HepG2 (cell line): ENCODE data around the gene CARS2. TPM values are rescaled to one million over a fixed set of nuclear protein-coding genes. Genes with fewer than 3 reads are reported as not detected.

ENCODE experiments used
- ATAC-seq: fragments of 200-7000 bp; cut with Tn5 transposase; 3 replicates; pipeline ENCODE4 v1.9.1; 2020; ENCODE audit warnings: mild to moderate bottlenecking, moderate library complexity
- BruUV-seq: library from RNA; stranded (reverse); fragments of 400-500 nt; replicated peaks from 2 replicates; lab custom pipeline; 2021; lab: Mats Ljungman, UMichigan
- CTCF ChIA-PET: fragments of 300-600 bp; formaldehyde crosslinking; extraction: SDS; loops from one replicate; lab custom pipeline; 2021; ENCODE audit warnings: low total read pairs, inconsistent platforms, low intra/inter-chr PET ratio; lab: Yijun Ruan, JAX
- POLR2A ChIA-PET: fragments of 350-600 bp; sonication (Branson Sonifier 250); formaldehyde crosslinking; loops from one replicate; lab custom pipeline; 2020; ENCODE audit warnings: antibody characterized with exemption, inconsistent platforms; lab: Yijun Ruan, JAX
- DNase-seq: peaks from one replicate; pipeline ENCODE4 v3.0.0-alpha.2; 2015; ENCODE audit warnings: low spot score
- FAIRE-seq: peaks from 3 replicates; lab custom pipeline; 2011; peaks lifted over from hg19 to GRCh38; lab: Jason Lieb, UNC
- H2AFZ ChIP-seq: one replicate; pipeline ENCODE4 v1.6.1; 2011; ENCODE audit warnings: low read length, inconsistent platforms
- H3K27ac ChIP-seq: fragments of 300-600 bp; 3 replicates; pipeline ENCODE4 v1.8.0; 2011; ENCODE audit warnings: mixed run types, mild to moderate bottlenecking, mixed read lengths, low read length, inconsistent platforms; ENCODE audit not compliant: insufficient read depth; ENCODE audit errors: extremely low read length
- H3K27me3 ChIP-seq, 2 experiments: fragments of 200-600 bp in 1 of 2; 2 replicates in 1 of 2; 3 replicates in 1 of 2; pipeline versions ENCODE4 v1.6.0 to v1.8.0; 2011; ENCODE audit warnings: low read length in 2 of 2, mild to moderate bottlenecking in 2 of 2, moderate library complexity in 2 of 2, inconsistent platforms in 1 of 2; ENCODE audit not compliant: insufficient read depth in 2 of 2, control insufficient read depth in 1 of 2
- H3K36me3 ChIP-seq, 2 experiments: fragments of 200-600 bp in 1 of 2; replicated peaks in 1 of 2; 2 replicates in 1 of 2; 3 replicates in 1 of 2; pipeline versions ENCODE4 v1.5.1 to v1.8.0; 2011; ENCODE audit warnings: low read length in 2 of 2, inconsistent platforms in 1 of 2; ENCODE audit not compliant: insufficient read depth in 2 of 2, control insufficient read depth in 1 of 2
- H3K4me1 ChIP-seq: 2 replicates; pipeline ENCODE4 v1.5.1; 2012; ENCODE audit warnings: low read length, inconsistent platforms; ENCODE audit not compliant: insufficient read depth
- H3K4me2 ChIP-seq: 2 replicates; pipeline ENCODE4 v1.6.0; 2011; ENCODE audit warnings: low read depth, low read length, inconsistent platforms
- H3K4me3 ChIP-seq, 3 experiments: fragments of 200-600 bp in 1 of 3; sonication (generic), shearing (Covaris generic) in 1 of 3; replicated peaks in 1 of 3; 2 replicates each; pipeline ENCODE4 v1.5.1; 2011 to 2016; ENCODE audit warnings: low read length in 3 of 3, inconsistent platforms in 2 of 3, low read depth in 2 of 3, mild to moderate bottlenecking in 2 of 3, control low read depth in 1 of 3, mixed read lengths in 1 of 3; ENCODE audit not compliant: insufficient read depth in 1 of 3
- H3K79me2 ChIP-seq: one replicate; pipeline ENCODE4 v1.6.1; 2011; ENCODE audit warnings: low read length, inconsistent platforms; ENCODE audit not compliant: insufficient read depth
- H3K9ac ChIP-seq: 2 replicates; pipeline ENCODE4 v1.6.0; 2011; ENCODE audit warnings: mild to moderate bottlenecking, low read depth, low read length, inconsistent platforms; ENCODE audit not compliant: insufficient read depth
- H3K9me3 ChIP-seq: 2 replicates; pipeline ENCODE4 v1.5.1; 2012; ENCODE audit warnings: mild to moderate bottlenecking, low read length
- H4K20me1 ChIP-seq: 2 replicates; pipeline ENCODE4 v1.6.0; 2011; ENCODE audit warnings: inconsistent platforms, mild to moderate bottlenecking, low read length, moderate library complexity; ENCODE audit not compliant: insufficient read depth
- DMAP1 ChIP-seq: IDR thresholded peaks from 2 replicates; pipeline ENCODE4 v1.6.1; 2016
- MAFK ChIP-seq, 2 experiments: IDR thresholded peaks in 1 of 2; conservative IDR thresholded peaks in 1 of 2; 2 replicates each; pipeline ENCODE4 v1.6.1; 2011; ENCODE audit warnings: improper control_type of control experiment in 2 of 2, low read length in 2 of 2
- MTA1 ChIP-seq: sonication (generic); formaldehyde crosslinking; IDR thresholded peaks from 2 replicates; pipeline ENCODE4 v1.4.0; 2020; ENCODE audit warnings: missing genetic modification reagents, mild to moderate bottlenecking, borderline replicate concordance
- PHF20 ChIP-seq: sonication (generic); formaldehyde crosslinking; IDR thresholded peaks from 2 replicates; pipeline ENCODE4 v1.5.0; 2020; ENCODE audit warnings: mild to moderate bottlenecking, missing genetic modification reagents
- RAD21 ChIP-seq: fragments of 450-650 bp; formaldehyde crosslinking; IDR thresholded peaks from 2 replicates; pipeline ENCODE4 v1.5.0; 2020; ENCODE audit warnings: mild to moderate bottlenecking
- SMC3 ChIP-seq: IDR thresholded peaks from 2 replicates; pipeline ENCODE4 v1.6.1; 2011; ENCODE audit warnings: low read length, improper control_type of control experiment
- STAG1 ChIP-seq: sonication (generic); formaldehyde crosslinking; IDR thresholded peaks from 2 replicates; pipeline ENCODE4 v1.4.0; 2020; ENCODE audit warnings: missing genetic modification reagents
- XRCC5 ChIP-seq: fragments of 200-400 bp; formaldehyde crosslinking; optimal IDR thresholded peaks from 2 replicates; pipeline ENCODE3; 2017; ENCODE audit warnings: mild to moderate bottlenecking, low read length
- ZFP90 ChIP-seq: sonication (generic); formaldehyde crosslinking; IDR thresholded peaks from 2 replicates; pipeline ENCODE4 v1.8.0; 2022; ENCODE audit warnings: missing genetic modification reagents, mild to moderate bottlenecking, inconsistent platforms, borderline replicate concordance
- ZNF121 ChIP-seq: sonication (generic); formaldehyde crosslinking; IDR thresholded peaks from 2 replicates; pipeline ENCODE4 v1.5.0; 2020; ENCODE audit warnings: mild to moderate bottlenecking, missing genetic modification reagents
- ZNF569 ChIP-seq: sonication (generic); formaldehyde crosslinking; IDR thresholded peaks from 2 replicates; pipeline ENCODE4 v1.5.0; 2020; ENCODE audit warnings: mild to moderate bottlenecking, missing genetic modification reagents, moderate library complexity, borderline replicate concordance
- ZNF782 ChIP-seq: sonication (generic); formaldehyde crosslinking; IDR thresholded peaks from 2 replicates; pipeline ENCODE4 v1.4.0; 2020; ENCODE audit warnings: missing genetic modification reagents, mild to moderate bottlenecking, borderline replicate concordance
- WGBS: methylation state at CpG from one replicate; pipeline ENCODE4 v1.1.6; 2017; ENCODE audit warnings: low lambda C conversion rate; 5-methylcytosine and 5-hydroxymethylcytosine counted together
- in situ Hi-C: cut with HindIII; loops from 2 replicates; pipeline ENCODE4 v1.10.0; 2017; ENCODE audit warnings: low pct_unique_long_range_greater_than_20kb; ENCODE audit not compliant: extremely low pct_ligation_motif_present
- intact Hi-C: fragments of 100-400 bp; cut with micrococcal nuclease; formaldehyde crosslinking; loops from one replicate; pipeline ENCODE4 v1.10.0; 2022; ENCODE audit not compliant: unreplicated experiment
- polyA plus RNA-seq, 8 experiments: library from polyadenylated mRNA; depleted of rRNA in 3 of 8; stranded (reverse) in 7 of 8; unstranded in 1 of 8; fragments of >200 nt; fragmentation: Illumina TruSeq in 4 of 8; extraction: Trizol in 4 of 8; gene quantifications; 2 replicates each; pipeline versions ENCODE4 v1.2.1 to v1.2.3, GENCODE V29; 2011 to 2016; ENCODE audit warnings: low read depth in 4 of 8, missing spikeins in 1 of 8, mixed read lengths in 1 of 8; ENCODE audit not compliant: insufficient read depth in 1 of 8
- total RNA-seq, 5 experiments: library from RNA; depleted of rRNA; stranded (reverse); fragments of >200 nt; fragmentation: Illumina TruSeq; extraction: Trizol; gene quantifications; 2 replicates each; pipeline ENCODE4 v1.2.3, GENCODE V29; 2016; ENCODE audit warnings: low read depth in 1 of 5
- TF ChIP-seq, protein P1 (sequence below): sonication (generic); formaldehyde crosslinking; IDR thresholded peaks from 2 replicates; pipeline ENCODE4 v1.5.0; 2020; ENCODE audit warnings: mild to moderate bottlenecking, missing genetic modification reagents, moderate library complexity
- TF ChIP-seq, protein P2 (sequence below): IDR thresholded peaks from 2 replicates; pipeline ENCODE4 v1.6.1; 2016; ENCODE audit warnings: missing compliant biosample characterization, missing genetic modification reagents, borderline replicate concordance
- TF ChIP-seq, protein P3 (sequence below): IDR thresholded peaks from 2 replicates; pipeline ENCODE4 v1.6.1; 2018; ENCODE audit warnings: missing genetic modification reagents
- TF ChIP-seq, protein P4 (sequence below): sonication (generic); formaldehyde crosslinking; IDR thresholded peaks from 2 replicates; pipeline ENCODE4 v1.5.0; 2020; ENCODE audit warnings: mild to moderate bottlenecking, missing genetic modification reagents

Gene CARS2
- total and polyA plus RNA-seq, 2 of the 13 experiments (the other 11 are each of a cell fraction or from before 2014, with no cell fraction given), result 41.1 to 59.3 TPM

DNA sequence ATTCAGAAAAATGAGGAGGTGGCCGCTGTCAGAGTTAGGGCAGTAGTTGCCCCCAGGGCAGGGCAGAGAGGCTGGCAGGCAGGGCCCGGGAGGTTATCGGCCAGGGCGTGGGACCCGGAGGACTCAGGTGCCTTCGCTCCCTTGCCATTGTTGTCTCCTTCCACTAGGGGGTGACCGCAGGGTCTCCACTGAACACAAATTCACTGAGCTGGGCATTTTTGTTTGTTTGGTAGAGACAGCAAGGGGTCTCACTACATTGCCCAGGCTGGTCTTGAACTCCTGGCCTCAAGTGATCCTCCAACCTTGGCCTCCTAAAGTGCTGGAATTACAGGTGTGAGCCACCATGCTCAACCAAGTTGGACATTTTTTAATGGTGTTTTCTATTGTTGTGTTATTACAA is 25.1 kb downstream of the CARS2 start:
- ChIA-PET POLR2A (interaction anchor here (1.5 kb wide), 1 partner anchor 34 kb away, joined by 6 read pairs; no protein-coding TSS in a partner anchor), CTCF (interaction anchor here (1.5 kb wide), 1 partner anchor 139 kb away, joined by 4 read pairs; no protein-coding TSS in a partner anchor)
- no TSS peak for BruUV-seq
- TF ChIP-seq XRCC5 (peak; percentile 38), DMAP1 (no peak), MTA1 (CRISPR knock-in tag) (no peak), ZNF121 (peak; percentile 98), MAFK (conservative IDR thresholded peaks at IDR 0.05 in 1 of 2, IDR thresholded peaks at IDR 0.05 in 1 of 2; ENCODE audit: low read length in 2 of 2) (peak in 1 of 2 experiments; percentile 33; a peak in 1 of 4 replicates), ZNF782 (CRISPR knock-in tag) (no peak), PHF20 (CRISPR knock-in tag) (no peak), ZFP90 (CRISPR knock-in tag) (no peak), RAD21 (peak; percentile 49; the same call in 1 of the 2 replicates), SMC3 (peak; percentile 12; the same call in 1 of the 2 replicates), ZNF569 (CRISPR knock-in tag) (no peak), STAG1 (CRISPR knock-in tag) (peak; percentile 47)
- TF ChIP-seq, protein P1, sequence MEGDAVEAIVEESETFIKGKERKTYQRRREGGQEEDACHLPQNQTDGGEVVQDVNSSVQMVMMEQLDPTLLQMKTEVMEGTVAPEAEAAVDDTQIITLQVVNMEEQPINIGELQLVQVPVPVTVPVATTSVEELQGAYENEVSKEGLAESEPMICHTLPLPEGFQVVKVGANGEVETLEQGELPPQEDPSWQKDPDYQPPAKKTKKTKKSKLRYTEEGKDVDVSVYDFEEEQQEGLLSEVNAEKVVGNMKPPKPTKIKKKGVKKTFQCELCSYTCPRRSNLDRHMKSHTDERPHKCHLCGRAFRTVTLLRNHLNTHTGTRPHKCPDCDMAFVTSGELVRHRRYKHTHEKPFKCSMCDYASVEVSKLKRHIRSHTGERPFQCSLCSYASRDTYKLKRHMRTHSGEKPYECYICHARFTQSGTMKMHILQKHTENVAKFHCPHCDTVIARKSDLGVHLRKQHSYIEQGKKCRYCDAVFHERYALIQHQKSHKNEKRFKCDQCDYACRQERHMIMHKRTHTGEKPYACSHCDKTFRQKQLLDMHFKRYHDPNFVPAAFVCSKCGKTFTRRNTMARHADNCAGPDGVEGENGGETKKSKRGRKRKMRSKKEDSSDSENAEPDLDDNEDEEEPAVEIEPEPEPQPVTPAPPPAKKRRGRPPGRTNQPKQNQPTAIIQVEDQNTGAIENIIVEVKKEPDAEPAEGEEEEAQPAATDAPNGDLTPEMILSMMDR (CRISPR knock-in tag), result peak; percentile 40
- TF ChIP-seq, protein P2, sequence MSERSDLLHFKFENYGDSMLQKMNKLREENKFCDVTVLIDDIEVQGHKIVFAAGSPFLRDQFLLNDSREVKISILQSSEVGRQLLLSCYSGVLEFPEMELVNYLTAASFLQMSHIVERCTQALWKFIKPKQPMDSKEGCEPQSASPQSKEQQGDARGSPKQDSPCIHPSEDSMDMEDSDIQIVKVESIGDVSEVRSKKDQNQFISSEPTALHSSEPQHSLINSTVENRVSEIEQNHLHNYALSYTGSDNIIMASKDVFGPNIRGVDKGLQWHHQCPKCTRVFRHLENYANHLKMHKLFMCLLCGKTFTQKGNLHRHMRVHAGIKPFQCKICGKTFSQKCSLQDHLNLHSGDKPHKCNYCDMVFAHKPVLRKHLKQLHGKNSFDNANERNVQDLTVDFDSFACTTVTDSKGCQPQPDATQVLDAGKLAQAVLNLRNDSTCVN, result no peak
- TF ChIP-seq, protein P3, sequence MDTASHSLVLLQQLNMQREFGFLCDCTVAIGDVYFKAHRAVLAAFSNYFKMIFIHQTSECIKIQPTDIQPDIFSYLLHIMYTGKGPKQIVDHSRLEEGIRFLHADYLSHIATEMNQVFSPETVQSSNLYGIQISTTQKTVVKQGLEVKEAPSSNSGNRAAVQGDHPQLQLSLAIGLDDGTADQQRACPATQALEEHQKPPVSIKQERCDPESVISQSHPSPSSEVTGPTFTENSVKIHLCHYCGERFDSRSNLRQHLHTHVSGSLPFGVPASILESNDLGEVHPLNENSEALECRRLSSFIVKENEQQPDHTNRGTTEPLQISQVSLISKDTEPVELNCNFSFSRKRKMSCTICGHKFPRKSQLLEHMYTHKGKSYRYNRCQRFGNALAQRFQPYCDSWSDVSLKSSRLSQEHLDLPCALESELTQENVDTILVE (CRISPR knock-in tag), result no peak
- TF ChIP-seq, protein P4, sequence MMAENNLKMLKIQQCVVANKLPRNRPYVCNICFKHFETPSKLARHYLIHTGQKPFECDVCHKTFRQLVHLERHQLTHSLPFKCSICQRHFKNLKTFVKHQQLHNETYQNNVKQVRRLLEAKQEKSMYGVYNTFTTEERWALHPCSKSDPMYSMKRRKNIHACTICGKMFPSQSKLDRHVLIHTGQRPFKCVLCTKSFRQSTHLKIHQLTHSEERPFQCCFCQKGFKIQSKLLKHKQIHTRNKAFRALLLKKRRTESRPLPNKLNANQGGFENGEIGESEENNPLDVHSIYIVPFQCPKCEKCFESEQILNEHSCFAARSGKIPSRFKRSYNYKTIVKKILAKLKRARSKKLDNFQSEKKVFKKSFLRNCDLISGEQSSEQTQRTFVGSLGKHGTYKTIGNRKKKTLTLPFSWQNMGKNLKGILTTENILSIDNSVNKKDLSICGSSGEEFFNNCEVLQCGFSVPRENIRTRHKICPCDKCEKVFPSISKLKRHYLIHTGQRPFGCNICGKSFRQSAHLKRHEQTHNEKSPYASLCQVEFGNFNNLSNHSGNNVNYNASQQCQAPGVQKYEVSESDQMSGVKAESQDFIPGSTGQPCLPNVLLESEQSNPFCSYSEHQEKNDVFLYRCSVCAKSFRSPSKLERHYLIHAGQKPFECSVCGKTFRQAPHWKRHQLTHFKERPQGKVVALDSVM (CRISPR knock-in tag), result 0 out of 2 replicates have a peak, but pooled peaks have one; percentile 35

More for the DNA sequence above, 25.1 kb downstream of the CARS2 start:
- Histone ChIP-seq H3K27me3 (no peaks in the 10 kb centered on the region), H2AFZ (no peak overlapping the region), H3K36me3 (peaks cover 7 to 45% of the 10 kb centered on the region in 2 experiments), H3K4me1 (peaks cover 26% of the 10 kb centered on the region), H3K27ac (no peak overlapping the region), H3K4me2 (no peak overlapping the region), H3K9me3 (no peaks in the 10 kb centered on the region), H3K9ac (no peak overlapping the region), H4K20me1 (no peaks in the 10 kb centered on the region), H3K79me2 (no peaks in the 10 kb centered on the region), H3K4me3 (no peak overlapping the region)
- peak; percentile 49 for ATAC-seq
- FAIRE-seq, result no peak
- intact Hi-C loops, result loop anchor here (1.0 kb wide), 1 partner anchor 133 kb away; no protein-coding TSS in a partner anchor
- DNase-seq, result peak; percentile 41
- 88% methylated on average over 7 of the region's 7 CpGs for WGBS
- in situ Hi-C loops, result loop anchor here (10.0 kb wide), 1 partner anchor 134 kb away; no protein-coding TSS in a partner anchor
